ENCODE results near the gene KRT3.

The KRT3 gene

GRCh38 chr12:52787324-52788191 lies 8.4 kb downstream of the KRT3 start:
- TF ChIP-seq SIN3A (IDR thresholded peaks at IDR 0.05; ENCODE audit: borderline replicate concordance, insufficient read depth, low read length), result no peak
- TF ChIP-seq TAF1 (IDR thresholded peaks at IDR 0.05; ENCODE audit: borderline replicate concordance, insufficient read depth, low read length), result no peak
- no peak for TF ChIP-seq REST (IDR thresholded peaks at IDR 0.05; ENCODE audit: insufficient read depth in 1 of 2, low read depth in 2 of 2, low read length in 2 of 2)
- TF ChIP-seq POLR2AphosphoS5 (IDR thresholded peaks at IDR 0.05; ENCODE audit: low read depth, low read length), result no peak
- no peak for TF ChIP-seq FOXP2 (optimal IDR thresholded peaks at IDR 0.05; ENCODE audit: borderline replicate concordance, extremely low read depth, extremely low read length, insufficient read depth)

GRCh38 chr12:52784909-52785308 lies 11.0 kb downstream of the KRT3 start:
- TF ChIP-seq REST (IDR thresholded peaks at IDR 0.05; ENCODE audit: insufficient read depth in 1 of 2, low read depth in 2 of 2, low read length in 2 of 2), result no peak
- TF ChIP-seq FOXP2 (optimal IDR thresholded peaks at IDR 0.05; ENCODE audit: borderline replicate concordance, extremely low read depth, extremely low read length, insufficient read depth), result no peak
- TF ChIP-seq POLR2AphosphoS5 (IDR thresholded peaks at IDR 0.05; ENCODE audit: low read depth, low read length), result no peak
- no peak for TF ChIP-seq SIN3A (IDR thresholded peaks at IDR 0.05; ENCODE audit: borderline replicate concordance, insufficient read depth, low read length)
- TF ChIP-seq TAF1 (IDR thresholded peaks at IDR 0.05; ENCODE audit: borderline replicate concordance, insufficient read depth, low read length), result no peak

GRCh38 chr12:52783563-52784316 lies 12.2 kb downstream of the KRT3 start:
- TF ChIP-seq SIN3A (IDR thresholded peaks at IDR 0.05; ENCODE audit: borderline replicate concordance, insufficient read depth, low read length) (no peak), TAF1 (IDR thresholded peaks at IDR 0.05; ENCODE audit: borderline replicate concordance, insufficient read depth, low read length) (no peak)

- no peak for TF ChIP-seq SIN3A (IDR thresholded peaks at IDR 0.05; ENCODE audit: borderline replicate concordance, insufficient read depth, low read length)
- TF ChIP-seq TAF1 (IDR thresholded peaks at IDR 0.05; ENCODE audit: borderline replicate concordance, insufficient read depth, low read length), result no peak
- TF ChIP-seq FOXP2 (optimal IDR thresholded peaks at IDR 0.05; ENCODE audit: borderline replicate concordance, extremely low read depth, extremely low read length, insufficient read depth), result no peak
- TF ChIP-seq POLR2AphosphoS5 (IDR thresholded peaks at IDR 0.05; ENCODE audit: low read depth, low read length), result no peak
- TF ChIP-seq REST (IDR thresholded peaks at IDR 0.05; ENCODE audit: insufficient read depth in 1 of 2, low read depth in 2 of 2, low read length in 2 of 2), result no peak
These were observed 13.4 kb downstream of the KRT3 start for GRCh38 chr12:52782502-52782901.

- TF ChIP-seq SIN3A (IDR thresholded peaks at IDR 0.05; ENCODE audit: borderline replicate concordance, insufficient read depth, low read length) (no peak), POLR2AphosphoS5 (IDR thresholded peaks at IDR 0.05; ENCODE audit: low read depth, low read length) (no peak), REST (IDR thresholded peaks at IDR 0.05; ENCODE audit: insufficient read depth in 1 of 2, low read depth in 2 of 2, low read length in 2 of 2) (no peak), FOXP2 (optimal IDR thresholded peaks at IDR 0.05; ENCODE audit: borderline replicate concordance, extremely low read depth, extremely low read length, insufficient read depth) (no peak), TAF1 (IDR thresholded peaks at IDR 0.05; ENCODE audit: borderline replicate concordance, insufficient read depth, low read length) (no peak)
These were observed 14.4 kb downstream of the KRT3 start for GRCh38 chr12:52781399-52782082.
